HepG2 (cell line): ENCODE measurements around the gene AAMP. TPM values are rescaled to one million over a fixed set of nuclear protein-coding genes. Genes with fewer than 3 reads are reported as not detected.

Source experiments
- ATAC-seq: fragments of 200-7000 bp; cut with Tn5 transposase; 3 replicates; pipeline ENCODE4 v1.9.1; 2020; ENCODE audit warnings: mild to moderate bottlenecking, moderate library complexity
- BruUV-seq: library from RNA; stranded (reverse); fragments of 400-500 nt; replicated peaks from 2 replicates; lab custom pipeline; 2021; lab: Mats Ljungman, UMichigan
- CTCF ChIA-PET: fragments of 300-600 bp; formaldehyde crosslinking; extraction: SDS; loops from one replicate; lab custom pipeline; 2021; ENCODE audit warnings: low total read pairs, inconsistent platforms, low intra/inter-chr PET ratio; lab: Yijun Ruan, JAX
- POLR2A ChIA-PET: fragments of 350-600 bp; sonication (Branson Sonifier 250); formaldehyde crosslinking; loops from one replicate; lab custom pipeline; 2020; ENCODE audit warnings: antibody characterized with exemption, inconsistent platforms; lab: Yijun Ruan, JAX
- DNase-seq: peaks from one replicate; pipeline ENCODE4 v3.0.0-alpha.2; 2015; ENCODE audit warnings: low spot score
- FAIRE-seq: peaks from 3 replicates; lab custom pipeline; 2011; peaks lifted over from hg19 to GRCh38; lab: Jason Lieb, UNC
- H2AFZ ChIP-seq: one replicate; pipeline ENCODE4 v1.6.1; 2011; ENCODE audit warnings: low read length, inconsistent platforms
- H3K27ac ChIP-seq: fragments of 300-600 bp; 3 replicates; pipeline ENCODE4 v1.8.0; 2011; ENCODE audit warnings: mixed run types, mild to moderate bottlenecking, mixed read lengths, low read length, inconsistent platforms; ENCODE audit not compliant: insufficient read depth; ENCODE audit errors: extremely low read length
- H3K27me3 ChIP-seq, 2 experiments: fragments of 200-600 bp in 1 of 2; 2 replicates in 1 of 2; 3 replicates in 1 of 2; pipeline versions ENCODE4 v1.6.0 to v1.8.0; 2011; ENCODE audit warnings: low read length in 2 of 2, mild to moderate bottlenecking in 2 of 2, moderate library complexity in 2 of 2, inconsistent platforms in 1 of 2; ENCODE audit not compliant: insufficient read depth in 2 of 2, control insufficient read depth in 1 of 2
- H3K36me3 ChIP-seq, 2 experiments: fragments of 200-600 bp in 1 of 2; replicated peaks in 1 of 2; 2 replicates in 1 of 2; 3 replicates in 1 of 2; pipeline versions ENCODE4 v1.5.1 to v1.8.0; 2011; ENCODE audit warnings: low read length in 2 of 2, inconsistent platforms in 1 of 2; ENCODE audit not compliant: insufficient read depth in 2 of 2, control insufficient read depth in 1 of 2
- H3K4me1 ChIP-seq: 2 replicates; pipeline ENCODE4 v1.5.1; 2012; ENCODE audit warnings: low read length, inconsistent platforms; ENCODE audit not compliant: insufficient read depth
- H3K4me2 ChIP-seq: 2 replicates; pipeline ENCODE4 v1.6.0; 2011; ENCODE audit warnings: low read depth, low read length, inconsistent platforms
- H3K4me3 ChIP-seq, 3 experiments: fragments of 200-600 bp in 1 of 3; sonication (generic), shearing (Covaris generic) in 1 of 3; replicated peaks in 1 of 3; 2 replicates each; pipeline ENCODE4 v1.5.1; 2011 to 2016; ENCODE audit warnings: low read length in 3 of 3, inconsistent platforms in 2 of 3, low read depth in 2 of 3, mild to moderate bottlenecking in 2 of 3, control low read depth in 1 of 3, mixed read lengths in 1 of 3; ENCODE audit not compliant: insufficient read depth in 1 of 3
- H3K79me2 ChIP-seq: one replicate; pipeline ENCODE4 v1.6.1; 2011; ENCODE audit warnings: low read length, inconsistent platforms; ENCODE audit not compliant: insufficient read depth
- H3K9ac ChIP-seq: 2 replicates; pipeline ENCODE4 v1.6.0; 2011; ENCODE audit warnings: mild to moderate bottlenecking, low read depth, low read length, inconsistent platforms; ENCODE audit not compliant: insufficient read depth
- H3K9me3 ChIP-seq: 2 replicates; pipeline ENCODE4 v1.5.1; 2012; ENCODE audit warnings: mild to moderate bottlenecking, low read length
- H4K20me1 ChIP-seq: 2 replicates; pipeline ENCODE4 v1.6.0; 2011; ENCODE audit warnings: inconsistent platforms, mild to moderate bottlenecking, low read length, moderate library complexity; ENCODE audit not compliant: insufficient read depth
- AHR ChIP-seq: IDR thresholded peaks from 2 replicates; pipeline ENCODE4 v1.6.1; 2018; ENCODE audit warnings: missing genetic modification reagents, missing compliant biosample characterization
- CEBPG ChIP-seq: IDR thresholded peaks from 2 replicates; pipeline ENCODE4 v1.6.1; 2016
- HOXA3 ChIP-seq: sonication (generic); formaldehyde crosslinking; IDR thresholded peaks from 2 replicates; pipeline ENCODE4 v1.5.0; 2020; ENCODE audit warnings: missing genetic modification reagents
- SAP130 ChIP-seq: IDR thresholded peaks from 2 replicates; pipeline ENCODE4 v1.6.1; 2016; ENCODE audit warnings: low read depth
- SOX13 ChIP-seq, 3 experiments: fragments of 450-650 bp in 1 of 3; sonication (generic) in 1 of 3; formaldehyde crosslinking in 1 of 3; IDR thresholded peaks in 2 of 3; conservative IDR thresholded peaks in 1 of 3; 2 replicates each; pipeline versions ENCODE4 v1.5.0 to v1.6.1; 2016 to 2020; ENCODE audit warnings: antibody characterized with exemption in 1 of 3, mild to moderate bottlenecking in 1 of 3, missing compliant biosample characterization in 1 of 3, missing genetic modification reagents in 1 of 3, moderate library complexity in 1 of 3
- SP1 ChIP-seq, 2 experiments: fragments of 450-650 bp in 1 of 2; sonication (generic) in 1 of 2; formaldehyde crosslinking in 1 of 2; IDR thresholded peaks; 2 replicates each; pipeline versions ENCODE4 v1.4.0 to v1.6.1; 2016 to 2020; ENCODE audit warnings: missing genetic modification reagents in 1 of 2
- SP5 ChIP-seq: IDR thresholded peaks from 2 replicates; pipeline ENCODE4 v1.6.1; 2016; ENCODE audit warnings: low read depth, borderline replicate concordance
- SRSF1 ChIP-seq: fragments of 200-400 bp; formaldehyde crosslinking; optimal IDR thresholded peaks from 2 replicates; pipeline ENCODE3; 2017; ENCODE audit warnings: mild to moderate bottlenecking, low read depth, low read length, moderate library complexity
- YY1 ChIP-seq: IDR thresholded peaks from 2 replicates; pipeline ENCODE4 v1.6.1; 2011; ENCODE audit warnings: low read length, low read depth, moderate library complexity, mild to moderate bottlenecking; ENCODE audit not compliant: insufficient read depth, insufficient replicate concordance
- ZMYM4 ChIP-seq: sonication (generic); formaldehyde crosslinking; IDR thresholded peaks from 2 replicates; pipeline ENCODE4 v1.8.1; 2023; ENCODE audit warnings: mild to moderate bottlenecking, missing genetic modification reagents
- ZNF644 ChIP-seq: IDR thresholded peaks from 2 replicates; pipeline ENCODE4 v1.6.1; 2016; ENCODE audit warnings: low read depth
- ZNF737 ChIP-seq: sonication (generic); formaldehyde crosslinking; IDR thresholded peaks from 2 replicates; pipeline ENCODE4 v1.5.0; 2020; ENCODE audit warnings: missing genetic modification reagents, mild to moderate bottlenecking, borderline replicate concordance
- ZNF781 ChIP-seq: sonication (generic); formaldehyde crosslinking; IDR thresholded peaks from 2 replicates; pipeline ENCODE4 v1.5.1; 2020; ENCODE audit warnings: borderline replicate concordance, mild to moderate bottlenecking, missing genetic modification reagents; ENCODE audit errors: not compliant biosample characterization
- WGBS: methylation state at CpG from one replicate; pipeline ENCODE4 v1.1.6; 2017; ENCODE audit warnings: low lambda C conversion rate; 5-methylcytosine and 5-hydroxymethylcytosine counted together
- in situ Hi-C: cut with HindIII; loops from 2 replicates; pipeline ENCODE4 v1.10.0; 2017; ENCODE audit warnings: low pct_unique_long_range_greater_than_20kb; ENCODE audit not compliant: extremely low pct_ligation_motif_present
- intact Hi-C: fragments of 100-400 bp; cut with micrococcal nuclease; formaldehyde crosslinking; loops from one replicate; pipeline ENCODE4 v1.10.0; 2022; ENCODE audit not compliant: unreplicated experiment
- polyA plus RNA-seq, 8 experiments: library from polyadenylated mRNA; depleted of rRNA in 3 of 8; stranded (reverse) in 7 of 8; unstranded in 1 of 8; fragments of >200 nt; fragmentation: Illumina TruSeq in 4 of 8; extraction: Trizol in 4 of 8; gene quantifications; 2 replicates each; pipeline versions ENCODE4 v1.2.1 to v1.2.3, GENCODE V29; 2011 to 2016; ENCODE audit warnings: low read depth in 4 of 8, missing spikeins in 1 of 8, mixed read lengths in 1 of 8; ENCODE audit not compliant: insufficient read depth in 1 of 8
- total RNA-seq, 5 experiments: library from RNA; depleted of rRNA; stranded (reverse); fragments of >200 nt; fragmentation: Illumina TruSeq; extraction: Trizol; gene quantifications; 2 replicates each; pipeline ENCODE4 v1.2.3, GENCODE V29; 2016; ENCODE audit warnings: low read depth in 1 of 5
- TF ChIP-seq, protein P1 (sequence below), 2 experiments: sonication (generic) in 1 of 2; formaldehyde crosslinking in 1 of 2; IDR thresholded peaks; 2 replicates each; pipeline versions ENCODE4 v1.4.0 to v1.6.1; 2016 to 2020; ENCODE audit warnings: borderline replicate concordance in 1 of 2, low read depth in 1 of 2, mild to moderate bottlenecking in 1 of 2, missing genetic modification reagents in 1 of 2
- TF ChIP-seq, protein P2 (sequence below): sonication (generic); formaldehyde crosslinking; IDR thresholded peaks from 2 replicates; pipeline ENCODE4 v1.8.0; 2022; ENCODE audit warnings: mild to moderate bottlenecking, missing genetic modification reagents
- TF ChIP-seq, protein P3 (sequence below): sonication (generic); formaldehyde crosslinking; IDR thresholded peaks from 2 replicates; pipeline ENCODE4 v1.4.0; 2020; ENCODE audit warnings: mild to moderate bottlenecking, low read depth, missing genetic modification reagents

Gene AAMP
- total and polyA plus RNA-seq, 2 of the 13 experiments (the other 11 are each of a cell fraction or from before 2014, with no cell fraction given): 110 to 186 TPM

DNA sequence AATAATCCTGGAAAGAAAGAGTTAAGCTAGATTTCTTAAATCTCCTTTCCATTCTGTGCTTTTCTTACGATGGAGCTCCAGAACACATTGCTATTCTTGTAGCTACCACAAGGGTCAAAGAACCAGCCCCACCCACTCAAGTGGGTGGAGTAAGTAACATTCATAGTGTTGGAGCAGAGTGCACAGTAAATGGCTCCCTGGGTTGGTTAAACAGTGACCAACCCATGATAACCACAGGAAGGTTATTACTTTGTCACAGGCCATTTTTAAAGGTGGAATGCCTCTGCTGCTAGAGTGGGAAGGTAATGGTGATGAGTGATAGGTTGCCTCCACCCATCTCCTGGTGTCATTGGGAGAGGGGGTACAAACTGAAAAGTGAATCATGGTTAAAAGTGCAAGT is 39.1 kb downstream of the AAMP start:
- Histone ChIP-seq H3K36me3 (peaks cover 34 to 88% of the 10 kb centered on the region in 2 experiments), H3K27me3 (no peaks in the 10 kb centered on the region), H3K4me3 (no peak overlapping the region), H3K9me3 (no peaks in the 10 kb centered on the region), H4K20me1 (no peaks in the 10 kb centered on the region), H3K27ac (no peak overlapping the region), H3K4me1 (peaks cover 39% of the 10 kb centered on the region), H3K79me2 (no peaks in the 10 kb centered on the region), H3K9ac (no peak overlapping the region), H2AFZ (no peak overlapping the region), H3K4me2 (no peak overlapping the region; the same call in 1 of the 2 replicates)
- intact Hi-C loops: no loop called here
- POLR2A ChIA-PET: interaction anchor here (1.0 to 1.7 kb wide), 3 partner anchors 14 to 39 kb away, joined by 4 to 11 read pairs (median 4); partner anchors contain the start of genes AAMP, ARPC2 and PNKD
- CTCF ChIA-PET: no interaction called here
- peak; percentile 75 for FAIRE-seq
- 30% methylated on average over 1 of the region's 1 CpG for WGBS
- peak; percentile 70 for DNase-seq
- BruUV-seq: no TSS peak
- ATAC-seq: peak; percentile 97
- in situ Hi-C loops: no loop called here
- TF ChIP-seq SAP130 (CRISPR knock-in tag): peak; percentile 17; the same call in 1 of the 2 replicates
- TF ChIP-seq ZNF737 (CRISPR knock-in tag): no peak
- TF ChIP-seq, protein P1, sequence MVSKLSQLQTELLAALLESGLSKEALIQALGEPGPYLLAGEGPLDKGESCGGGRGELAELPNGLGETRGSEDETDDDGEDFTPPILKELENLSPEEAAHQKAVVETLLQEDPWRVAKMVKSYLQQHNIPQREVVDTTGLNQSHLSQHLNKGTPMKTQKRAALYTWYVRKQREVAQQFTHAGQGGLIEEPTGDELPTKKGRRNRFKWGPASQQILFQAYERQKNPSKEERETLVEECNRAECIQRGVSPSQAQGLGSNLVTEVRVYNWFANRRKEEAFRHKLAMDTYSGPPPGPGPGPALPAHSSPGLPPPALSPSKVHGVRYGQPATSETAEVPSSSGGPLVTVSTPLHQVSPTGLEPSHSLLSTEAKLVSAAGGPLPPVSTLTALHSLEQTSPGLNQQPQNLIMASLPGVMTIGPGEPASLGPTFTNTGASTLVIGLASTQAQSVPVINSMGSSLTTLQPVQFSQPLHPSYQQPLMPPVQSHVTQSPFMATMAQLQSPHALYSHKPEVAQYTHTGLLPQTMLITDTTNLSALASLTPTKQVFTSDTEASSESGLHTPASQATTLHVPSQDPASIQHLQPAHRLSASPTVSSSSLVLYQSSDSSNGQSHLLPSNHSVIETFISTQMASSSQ (IDR thresholded peaks at IDR 0.05; ENCODE audit: low read depth): peak; percentile 61; the same call in 1 of the 2 replicates
- TF ChIP-seq, protein P1 (CRISPR knock-in tag; IDR thresholded peaks at IDR 0.05; ENCODE audit: borderline replicate concordance): 0 out of 2 replicates have a peak, but pooled peaks have one; percentile 25
- no peak for TF ChIP-seq SP1 (IDR thresholded peaks at IDR 0.05)
- peak; percentile 73 for TF ChIP-seq SP1 (CRISPR knock-in tag; IDR thresholded peaks at IDR 0.05)
- TF ChIP-seq, protein P2, sequence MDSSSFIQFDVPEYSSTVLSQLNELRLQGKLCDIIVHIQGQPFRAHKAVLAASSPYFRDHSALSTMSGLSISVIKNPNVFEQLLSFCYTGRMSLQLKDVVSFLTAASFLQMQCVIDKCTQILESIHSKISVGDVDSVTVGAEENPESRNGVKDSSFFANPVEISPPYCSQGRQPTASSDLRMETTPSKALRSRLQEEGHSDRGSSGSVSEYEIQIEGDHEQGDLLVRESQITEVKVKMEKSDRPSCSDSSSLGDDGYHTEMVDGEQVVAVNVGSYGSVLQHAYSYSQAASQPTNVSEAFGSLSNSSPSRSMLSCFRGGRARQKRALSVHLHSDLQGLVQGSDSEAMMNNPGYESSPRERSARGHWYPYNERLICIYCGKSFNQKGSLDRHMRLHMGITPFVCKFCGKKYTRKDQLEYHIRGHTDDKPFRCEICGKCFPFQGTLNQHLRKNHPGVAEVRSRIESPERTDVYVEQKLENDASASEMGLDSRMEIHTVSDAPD (CRISPR knock-in tag): peak; percentile 52; the same call in 1 of the 2 replicates
- TF ChIP-seq AHR (CRISPR knock-in tag): no peak
- no peak for TF ChIP-seq ZNF781
- peak; percentile 81 for TF ChIP-seq ZNF644 (CRISPR knock-in tag)
- TF ChIP-seq, protein P3, sequence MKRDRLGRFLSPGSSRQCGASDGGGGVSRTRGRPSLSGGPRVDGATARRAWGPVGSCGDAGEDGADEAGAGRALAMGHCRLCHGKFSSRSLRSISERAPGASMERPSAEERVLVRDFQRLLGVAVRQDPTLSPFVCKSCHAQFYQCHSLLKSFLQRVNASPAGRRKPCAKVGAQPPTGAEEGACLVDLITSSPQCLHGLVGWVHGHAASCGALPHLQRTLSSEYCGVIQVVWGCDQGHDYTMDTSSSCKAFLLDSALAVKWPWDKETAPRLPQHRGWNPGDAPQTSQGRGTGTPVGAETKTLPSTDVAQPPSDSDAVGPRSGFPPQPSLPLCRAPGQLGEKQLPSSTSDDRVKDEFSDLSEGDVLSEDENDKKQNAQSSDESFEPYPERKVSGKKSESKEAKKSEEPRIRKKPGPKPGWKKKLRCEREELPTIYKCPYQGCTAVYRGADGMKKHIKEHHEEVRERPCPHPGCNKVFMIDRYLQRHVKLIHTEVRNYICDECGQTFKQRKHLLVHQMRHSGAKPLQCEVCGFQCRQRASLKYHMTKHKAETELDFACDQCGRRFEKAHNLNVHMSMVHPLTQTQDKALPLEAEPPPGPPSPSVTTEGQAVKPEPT (CRISPR knock-in tag): peak; percentile 98
- peak; percentile 52 for TF ChIP-seq YY1
- TF ChIP-seq CEBPG (CRISPR knock-in tag): 0 out of 2 replicates have a peak, but pooled peaks have one; percentile 10
- no peak for TF ChIP-seq SOX13 (IDR thresholded peaks at IDR 0.05)
- 0 out of 4 replicates have a peak, but pooled peaks of 1 of the 2 experiments have one; percentile 55 for TF ChIP-seq SOX13 (CRISPR knock-in tag; conservative IDR thresholded peaks at IDR 0.05 in 1 of 2, IDR thresholded peaks at IDR 0.05 in 1 of 2)
- 0 out of 2 replicates have a peak, but pooled peaks have one; percentile 23 for TF ChIP-seq ZMYM4 (CRISPR knock-in tag)
- TF ChIP-seq HOXA3 (CRISPR knock-in tag): 0 out of 2 replicates have a peak, but pooled peaks have one; percentile 23
- TF ChIP-seq SRSF1: no peak
- peak; percentile 60; the same call in 1 of the 2 replicates for TF ChIP-seq SP5 (CRISPR knock-in tag)
